Activated B cell treated with CpG ODN at 0.5 μM for 24 hours (primary cell): Measurements from ENCODE around the gene CCDC88A. TPM values are rescaled to one million over a fixed set of nuclear protein-coding genes. Genes with fewer than 3 reads are reported as not detected.
"Not testable (repeated sequence)": the region's sequence is repeated elsewhere in the genome, so short reads cannot be mapped to it uniquely, and the experiment has no call there.

Source experiments
- ATAC-seq: fragments of 200-7000 bp; cut with Tn5 transposase; one replicate; pipeline ENCODE4 v1.10.0; 2021; ENCODE audit warnings: low read depth, mild to moderate bottlenecking, moderate library complexity
- CTCF ChIA-PET: fragments of 350-600 bp; sonication (Branson Sonifier 250); formaldehyde crosslinking; loops from one replicate; lab custom pipeline; 2021; ENCODE audit warnings: antibody characterized with exemption; lab: Charles Lee
- POLR2A ChIA-PET: fragments of 350-600 bp; sonication (Branson Sonifier 250); formaldehyde crosslinking; loops from one replicate; lab custom pipeline; 2021; ENCODE audit warnings: antibody characterized with exemption; lab: Charles Lee
- DNase-seq: peaks from one replicate; pipeline ENCODE4 v3.0.0; 2022
- H3K27ac Mint-ChIP-seq: one replicate; pipeline ENCODE4 v1.8.0; 2020; ENCODE audit warnings: mixed read lengths
- H3K27me3 Mint-ChIP-seq: one replicate; pipeline ENCODE4 v1.8.0; 2021; ENCODE audit warnings: mixed read lengths
- H3K36me3 Mint-ChIP-seq: one replicate; pipeline ENCODE4 v1.8.0; 2021; ENCODE audit warnings: low read depth, mixed read lengths
- H3K4me1 Mint-ChIP-seq: one replicate; pipeline ENCODE4 v1.8.0; 2021; ENCODE audit warnings: mixed read lengths
- H3K4me3 Mint-ChIP-seq: one replicate; pipeline ENCODE4 v1.8.0; 2020; ENCODE audit warnings: mild to moderate bottlenecking, mixed read lengths
- H3K9me3 Mint-ChIP-seq: one replicate; pipeline ENCODE4 v1.8.0; 2020; ENCODE audit warnings: mixed read lengths
- intact Hi-C: fragments of 100-400 bp; cut with micrococcal nuclease; formaldehyde crosslinking; loops from one replicate; pipeline ENCODE4 v1.15.1; 2024
- total RNA-seq: library from RNA; stranded (reverse); gene quantifications from 2 replicates; pipeline ENCODE4 v1.2.3, GENCODE V29; 2022
- TF ChIP-seq, protein P1 (sequence below): fragments of 200-600 bp; IDR thresholded peaks from one replicate; pipeline ENCODE4 v1.8.0; 2022; ENCODE audit warnings: antibody characterized with exemption, mild to moderate bottlenecking

CCDC88A gene
- total RNA-seq, 1 donor from 2014 or later = 35.6 TPM

DNA sequence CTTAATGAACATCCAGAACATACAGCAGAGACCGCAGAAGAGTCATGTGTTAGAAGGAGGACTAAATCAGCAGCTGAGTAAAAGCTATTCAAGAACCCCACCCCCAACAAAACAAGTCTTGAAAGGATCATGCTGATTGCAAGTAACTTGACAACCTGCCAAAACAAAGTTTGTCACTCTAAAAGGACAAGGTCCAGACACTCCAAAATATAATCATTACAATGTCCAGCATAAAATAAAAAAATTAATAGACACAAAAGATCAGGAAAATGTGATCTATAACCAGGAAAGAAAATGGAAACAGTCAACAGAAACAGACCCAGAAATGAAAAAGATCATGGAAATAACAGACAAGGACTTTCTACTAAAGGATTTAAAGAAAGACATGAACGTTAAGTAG is 28.5 kb downstream of the CCDC88A start:
- POLR2A ChIA-PET = no interaction called here
- H3K4me1 Mint-ChIP-seq = no peaks in the 10 kb centered on the region
- peaks cover 4% of the 10 kb centered on the region for H3K9me3 Mint-ChIP-seq
- intact Hi-C loops = no loop called here
- DNase-seq (no peak), ATAC-seq (no peak)
- CTCF ChIA-PET = no interaction called here
- TF ChIP-seq, protein P1, sequence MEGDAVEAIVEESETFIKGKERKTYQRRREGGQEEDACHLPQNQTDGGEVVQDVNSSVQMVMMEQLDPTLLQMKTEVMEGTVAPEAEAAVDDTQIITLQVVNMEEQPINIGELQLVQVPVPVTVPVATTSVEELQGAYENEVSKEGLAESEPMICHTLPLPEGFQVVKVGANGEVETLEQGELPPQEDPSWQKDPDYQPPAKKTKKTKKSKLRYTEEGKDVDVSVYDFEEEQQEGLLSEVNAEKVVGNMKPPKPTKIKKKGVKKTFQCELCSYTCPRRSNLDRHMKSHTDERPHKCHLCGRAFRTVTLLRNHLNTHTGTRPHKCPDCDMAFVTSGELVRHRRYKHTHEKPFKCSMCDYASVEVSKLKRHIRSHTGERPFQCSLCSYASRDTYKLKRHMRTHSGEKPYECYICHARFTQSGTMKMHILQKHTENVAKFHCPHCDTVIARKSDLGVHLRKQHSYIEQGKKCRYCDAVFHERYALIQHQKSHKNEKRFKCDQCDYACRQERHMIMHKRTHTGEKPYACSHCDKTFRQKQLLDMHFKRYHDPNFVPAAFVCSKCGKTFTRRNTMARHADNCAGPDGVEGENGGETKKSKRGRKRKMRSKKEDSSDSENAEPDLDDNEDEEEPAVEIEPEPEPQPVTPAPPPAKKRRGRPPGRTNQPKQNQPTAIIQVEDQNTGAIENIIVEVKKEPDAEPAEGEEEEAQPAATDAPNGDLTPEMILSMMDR = no peak
- H3K36me3 Mint-ChIP-seq = no peaks in the 10 kb centered on the region
- no peak overlapping the region for H3K4me3 Mint-ChIP-seq
- H3K27me3 Mint-ChIP-seq = no peaks in the 10 kb centered on the region
- no peak overlapping the region for H3K27ac Mint-ChIP-seq

DNA sequence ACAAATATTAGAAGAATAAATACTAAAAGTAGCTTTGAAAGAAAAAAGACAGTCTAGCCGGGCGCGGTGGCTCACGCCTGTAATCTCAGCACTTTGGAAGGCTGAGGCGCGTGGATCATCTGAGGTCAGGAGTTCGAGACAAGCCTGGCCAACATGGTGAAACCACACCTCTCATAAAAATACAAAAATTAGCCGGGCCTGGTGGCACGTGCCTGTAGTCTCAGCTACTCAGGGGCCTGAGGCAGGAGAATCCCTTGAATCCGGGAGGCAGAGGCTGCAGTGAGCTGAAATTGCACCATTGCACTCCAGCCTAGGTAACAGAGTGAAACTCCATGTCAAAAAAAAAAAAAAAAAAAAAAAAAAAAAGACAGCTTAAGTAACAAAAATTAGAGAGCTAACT is 34.1 kb downstream of the CCDC88A start:
- DNase-seq, H3K4me1 Mint-ChIP-seq, H3K9me3 Mint-ChIP-seq, ATAC-seq, CTCF ChIA-PET, H3K27me3 Mint-ChIP-seq, H3K4me3 Mint-ChIP-seq, H3K36me3 Mint-ChIP-seq, H3K27ac Mint-ChIP-seq, intact Hi-C loops: not testable (repeated sequence)
- POLR2A ChIA-PET = interaction anchor here (0.6 kb wide), 1 partner anchor 92 kb away, joined by 5 read pairs; no protein-coding TSS in a partner anchor

- ChIA-PET CTCF (no interaction called here), POLR2A (no interaction called here)
- intact Hi-C loops = no loop called here
- Mint-ChIP-seq H3K4me3 (no peak overlapping the region), H3K36me3 (no peaks in the 10 kb centered on the region), H3K27me3 (no peaks in the 10 kb centered on the region), H3K27ac (no peak overlapping the region), H3K9me3 (no peaks in the 10 kb centered on the region), H3K4me1 (no peaks in the 10 kb centered on the region)
- DNase-seq (no peak), ATAC-seq (no peak)
- TF ChIP-seq, protein P1 = no peak
Observed at GRCh38 chr2:55384786-55385185, 34.9 kb downstream of the CCDC88A start.

GRCh38 chr2:55371376-55371775 is 48.3 kb downstream of the CCDC88A start:
- H3K36me3 Mint-ChIP-seq = no peaks in the 10 kb centered on the region
- H3K4me3 Mint-ChIP-seq = no peak overlapping the region
- POLR2A ChIA-PET = no interaction called here
- ATAC-seq = no peak
- CTCF ChIA-PET = no interaction called here
- intact Hi-C loops = no loop called here
- H3K9me3 Mint-ChIP-seq = no peaks in the 10 kb centered on the region
- no peaks in the 10 kb centered on the region for H3K4me1 Mint-ChIP-seq
- TF ChIP-seq, protein P1 = no peak
- no peak overlapping the region for H3K27ac Mint-ChIP-seq
- no peak for DNase-seq
- no peaks in the 10 kb centered on the region for H3K27me3 Mint-ChIP-seq

- DNase-seq (no peak), ATAC-seq (no peak)
- Mint-ChIP-seq H3K9me3 (no peaks in the 10 kb centered on the region), H3K4me1 (peaks cover 4% of the 10 kb centered on the region), H3K4me3 (no peak overlapping the region), H3K27me3 (no peaks in the 10 kb centered on the region), H3K36me3 (no peaks in the 10 kb centered on the region), H3K27ac (no peak overlapping the region)
- TF ChIP-seq, protein P1 = no peak
- CTCF ChIA-PET = no interaction called here
- intact Hi-C loops = no loop called here
- POLR2A ChIA-PET = no interaction called here
Observed at GRCh38 chr2:55370208-55370607, 49.4 kb downstream of the CCDC88A start.

DNA sequence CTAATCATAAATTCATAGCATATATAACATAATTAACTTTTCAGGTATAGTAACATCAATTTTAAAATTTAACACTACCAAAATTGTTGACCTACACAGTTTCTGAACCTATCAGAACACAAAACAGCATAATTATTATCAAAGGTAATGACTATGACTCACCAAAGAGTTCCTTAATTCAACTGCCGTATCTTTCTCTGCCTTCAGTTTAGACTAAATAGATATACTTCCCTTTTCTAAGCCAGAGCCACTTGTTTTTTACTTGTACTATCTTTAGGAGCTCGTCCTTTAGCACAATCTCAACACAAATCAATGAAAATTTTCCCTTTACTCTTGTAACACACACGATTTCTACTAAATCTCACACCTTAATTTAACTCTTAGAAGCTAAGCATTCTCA is 54.4 kb downstream of the CCDC88A start:
- DNase-seq = no peak
- no peaks in the 10 kb centered on the region for H3K9me3 Mint-ChIP-seq
- H3K27me3 Mint-ChIP-seq = no peaks in the 10 kb centered on the region
- intact Hi-C loops = no loop called here
- H3K27ac Mint-ChIP-seq = no peak overlapping the region
- ChIA-PET CTCF (no interaction called here), POLR2A (no interaction called here)
- H3K36me3 Mint-ChIP-seq = no peaks in the 10 kb centered on the region
- H3K4me3 Mint-ChIP-seq = no peak overlapping the region
- H3K4me1 Mint-ChIP-seq = peaks cover 13% of the 10 kb centered on the region
- TF ChIP-seq, protein P1 = no peak
- no peak for ATAC-seq
